ENCODE results near the gene KLHL11. TPM values are rescaled to one million over a fixed set of nuclear protein-coding genes. Genes with fewer than 3 reads are reported as not detected.
"Not testable (repeated sequence)": the region's sequence is repeated elsewhere in the genome, so short reads cannot be mapped to it uniquely, and the experiment has no call there.

The KLHL11 gene
- total and polyA plus RNA-seq, 2 experiments from 2014 or later: 8.7 to 25.5 TPM

DNA sequence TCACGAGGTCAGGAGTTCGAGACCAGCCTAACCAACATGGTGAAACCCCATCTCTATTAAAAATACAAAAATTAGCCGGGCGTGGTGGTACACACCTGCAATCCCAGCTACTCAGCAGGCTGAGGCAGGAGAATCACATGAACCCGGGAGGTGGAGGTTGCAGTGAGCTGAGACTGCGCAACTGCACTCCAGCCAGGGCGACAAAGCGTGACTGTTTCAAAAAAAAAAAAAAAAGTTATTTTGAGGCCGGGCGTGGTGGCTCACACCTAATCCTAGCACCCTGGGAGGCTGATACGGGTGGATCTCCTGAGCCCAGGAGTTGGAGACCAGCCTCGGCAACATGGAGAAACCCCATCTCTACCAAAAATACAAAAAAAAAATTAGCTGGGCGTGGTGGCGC is 13.8 kb downstream of the KLHL11 start:
- not testable (repeated sequence) for DNase-seq (ENCODE audit: low spot score); H3K4me3 Mint-ChIP-seq; H3K27ac Mint-ChIP-seq; H3K4me1 Mint-ChIP-seq; H3K4me3 ChIP-seq; H3F3A ChIP-seq (replicated peaks; ENCODE audit: low read depth); ATAC-seq; H3K9me2 ChIP-seq (ENCODE audit: insufficient read depth); H3K4me2 ChIP-seq; H3K9me3 Mint-ChIP-seq; H3K4me1 ChIP-seq (ENCODE audit: insufficient read depth); H3K27me3 ChIP-seq (ENCODE audit: insufficient read depth); H3K27ac ChIP-seq (ENCODE audit: low read depth); H3K27me3 Mint-ChIP-seq (ENCODE audit: insufficient read depth, low read depth, poor library complexity); H2AFZ ChIP-seq
- Histone ChIP-seq H4K20me1 (replicated peaks; ENCODE audit: insufficient read depth) (peaks cover 19% of the 10 kb centered on the region), H3K79me2 (replicated peaks; ENCODE audit: insufficient read depth) (peaks cover 65% of the 10 kb centered on the region), H3K36me3 (ENCODE audit: insufficient read depth) (peaks cover 11% of the 10 kb centered on the region)
- H3K36me3 Mint-ChIP-seq (ENCODE audit: low read depth): peaks cover 22% of the 10 kb centered on the region; the same call in 2 of the 3 replicates

DNA sequence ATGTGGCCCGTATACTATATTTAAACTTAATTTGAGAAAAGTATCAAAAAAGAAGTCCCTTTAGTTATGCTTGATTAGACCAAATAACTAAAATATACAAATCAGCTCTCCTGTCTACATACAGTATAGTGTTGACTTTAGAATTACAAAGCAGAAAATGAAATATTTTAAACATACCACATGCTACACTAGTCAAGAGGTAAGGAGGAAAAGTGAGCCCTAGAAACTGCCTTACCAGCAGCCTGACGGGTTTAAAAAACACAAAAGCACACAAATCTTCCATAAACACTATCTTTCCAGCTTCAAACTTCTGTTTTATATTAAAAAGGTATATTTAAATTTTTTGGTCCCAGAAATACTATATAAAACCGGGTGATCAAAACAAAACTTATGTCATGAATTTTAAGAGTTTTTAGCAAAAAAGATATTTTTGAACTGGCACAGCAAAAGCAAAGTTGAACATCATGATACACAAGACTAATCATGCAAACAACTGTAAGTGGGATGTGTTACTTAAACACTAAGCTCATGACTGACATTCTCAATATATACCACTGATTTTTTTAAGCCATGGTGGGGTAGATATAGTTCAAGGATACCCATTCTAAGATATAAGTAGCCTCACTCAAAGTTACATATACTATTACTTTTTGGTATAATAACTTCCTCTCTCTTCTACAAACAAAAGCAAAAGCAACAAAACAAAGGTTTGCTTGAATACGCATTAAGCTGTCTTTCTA is 15.8 kb downstream of the KLHL11 start:
- DNase-seq (ENCODE audit: low spot score) (no peak), ATAC-seq (no peak)
- no peaks in the 10 kb centered on the region for H3K4me1 ChIP-seq (ENCODE audit: insufficient read depth)
- H3K79me2 ChIP-seq (replicated peaks; ENCODE audit: insufficient read depth): peaks cover 54% of the 10 kb centered on the region
- no peaks in the 10 kb centered on the region for H3K4me1 Mint-ChIP-seq
- no peak overlapping the region for H3K27ac ChIP-seq (ENCODE audit: low read depth)
- peaks cover 17% of the 10 kb centered on the region for H4K20me1 ChIP-seq (replicated peaks; ENCODE audit: insufficient read depth)
- no peak overlapping the region for H2AFZ ChIP-seq
- no peak overlapping the region for H3K4me3 Mint-ChIP-seq
- no peaks in the 10 kb centered on the region for H3K27me3 ChIP-seq (ENCODE audit: insufficient read depth)
- H3K36me3 Mint-ChIP-seq (ENCODE audit: low read depth): peaks cover 14% of the 10 kb centered on the region; the same call in 2 of the 3 replicates
- 0 out of 2 replicates have a peak, but pooled peaks cover 5% of the 10 kb centered on the region for H3F3A ChIP-seq (replicated peaks; ENCODE audit: low read depth)
- H3K27ac Mint-ChIP-seq: no peak overlapping the region; the same call in 1 of the 2 replicates
- H3K9me3 Mint-ChIP-seq: no peaks in the 10 kb centered on the region
- no peak overlapping the region for H3K4me3 ChIP-seq
- H3K4me2 ChIP-seq: no peak overlapping the region
- H3K36me3 ChIP-seq (ENCODE audit: insufficient read depth): peaks cover 2% of the 10 kb centered on the region; the same call in 1 of the 2 replicates
- no peaks in the 10 kb centered on the region for H3K27me3 Mint-ChIP-seq (ENCODE audit: insufficient read depth, low read depth, poor library complexity)
- no peaks in the 10 kb centered on the region for H3K9me2 ChIP-seq (ENCODE audit: insufficient read depth)
- TF ChIP-seq CREB1 (CRISPR knock-in tag; IDR thresholded peaks at IDR 0.05; ENCODE audit: low read depth) (no peak), JUNB (IDR thresholded peaks at IDR 0.05; ENCODE audit: unreplicated experiment) (no peak), ZNF331 (CRISPR knock-in tag; IDR thresholded peaks at IDR 0.05; ENCODE audit: low read depth) (no peak), NANOG (IDR thresholded peaks at IDR 0.05; ENCODE audit: borderline replicate concordance) (no peak), EZH2phosphoT487 (IDR thresholded peaks at IDR 0.05; ENCODE audit: unreplicated experiment) (no peak), EZH2 (IDR thresholded peaks at IDR 0.05; ENCODE audit: low read depth, unreplicated experiment) (no peak), STAT1 (IDR thresholded peaks at IDR 0.05; ENCODE audit: unreplicated experiment) (no peak)
- TF ChIP-seq, protein P1, sequence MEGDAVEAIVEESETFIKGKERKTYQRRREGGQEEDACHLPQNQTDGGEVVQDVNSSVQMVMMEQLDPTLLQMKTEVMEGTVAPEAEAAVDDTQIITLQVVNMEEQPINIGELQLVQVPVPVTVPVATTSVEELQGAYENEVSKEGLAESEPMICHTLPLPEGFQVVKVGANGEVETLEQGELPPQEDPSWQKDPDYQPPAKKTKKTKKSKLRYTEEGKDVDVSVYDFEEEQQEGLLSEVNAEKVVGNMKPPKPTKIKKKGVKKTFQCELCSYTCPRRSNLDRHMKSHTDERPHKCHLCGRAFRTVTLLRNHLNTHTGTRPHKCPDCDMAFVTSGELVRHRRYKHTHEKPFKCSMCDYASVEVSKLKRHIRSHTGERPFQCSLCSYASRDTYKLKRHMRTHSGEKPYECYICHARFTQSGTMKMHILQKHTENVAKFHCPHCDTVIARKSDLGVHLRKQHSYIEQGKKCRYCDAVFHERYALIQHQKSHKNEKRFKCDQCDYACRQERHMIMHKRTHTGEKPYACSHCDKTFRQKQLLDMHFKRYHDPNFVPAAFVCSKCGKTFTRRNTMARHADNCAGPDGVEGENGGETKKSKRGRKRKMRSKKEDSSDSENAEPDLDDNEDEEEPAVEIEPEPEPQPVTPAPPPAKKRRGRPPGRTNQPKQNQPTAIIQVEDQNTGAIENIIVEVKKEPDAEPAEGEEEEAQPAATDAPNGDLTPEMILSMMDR (conservative IDR thresholded peaks at IDR 0.05; ENCODE audit: low read depth in 2 of 2): no peak
- TF ChIP-seq, protein P2, sequence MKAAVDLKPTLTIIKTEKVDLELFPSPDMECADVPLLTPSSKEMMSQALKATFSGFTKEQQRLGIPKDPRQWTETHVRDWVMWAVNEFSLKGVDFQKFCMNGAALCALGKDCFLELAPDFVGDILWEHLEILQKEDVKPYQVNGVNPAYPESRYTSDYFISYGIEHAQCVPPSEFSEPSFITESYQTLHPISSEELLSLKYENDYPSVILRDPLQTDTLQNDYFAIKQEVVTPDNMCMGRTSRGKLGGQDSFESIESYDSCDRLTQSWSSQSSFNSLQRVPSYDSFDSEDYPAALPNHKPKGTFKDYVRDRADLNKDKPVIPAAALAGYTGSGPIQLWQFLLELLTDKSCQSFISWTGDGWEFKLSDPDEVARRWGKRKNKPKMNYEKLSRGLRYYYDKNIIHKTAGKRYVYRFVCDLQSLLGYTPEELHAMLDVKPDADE (IDR thresholded peaks at IDR 0.05): no peak
- TF ChIP-seq, protein P3, sequence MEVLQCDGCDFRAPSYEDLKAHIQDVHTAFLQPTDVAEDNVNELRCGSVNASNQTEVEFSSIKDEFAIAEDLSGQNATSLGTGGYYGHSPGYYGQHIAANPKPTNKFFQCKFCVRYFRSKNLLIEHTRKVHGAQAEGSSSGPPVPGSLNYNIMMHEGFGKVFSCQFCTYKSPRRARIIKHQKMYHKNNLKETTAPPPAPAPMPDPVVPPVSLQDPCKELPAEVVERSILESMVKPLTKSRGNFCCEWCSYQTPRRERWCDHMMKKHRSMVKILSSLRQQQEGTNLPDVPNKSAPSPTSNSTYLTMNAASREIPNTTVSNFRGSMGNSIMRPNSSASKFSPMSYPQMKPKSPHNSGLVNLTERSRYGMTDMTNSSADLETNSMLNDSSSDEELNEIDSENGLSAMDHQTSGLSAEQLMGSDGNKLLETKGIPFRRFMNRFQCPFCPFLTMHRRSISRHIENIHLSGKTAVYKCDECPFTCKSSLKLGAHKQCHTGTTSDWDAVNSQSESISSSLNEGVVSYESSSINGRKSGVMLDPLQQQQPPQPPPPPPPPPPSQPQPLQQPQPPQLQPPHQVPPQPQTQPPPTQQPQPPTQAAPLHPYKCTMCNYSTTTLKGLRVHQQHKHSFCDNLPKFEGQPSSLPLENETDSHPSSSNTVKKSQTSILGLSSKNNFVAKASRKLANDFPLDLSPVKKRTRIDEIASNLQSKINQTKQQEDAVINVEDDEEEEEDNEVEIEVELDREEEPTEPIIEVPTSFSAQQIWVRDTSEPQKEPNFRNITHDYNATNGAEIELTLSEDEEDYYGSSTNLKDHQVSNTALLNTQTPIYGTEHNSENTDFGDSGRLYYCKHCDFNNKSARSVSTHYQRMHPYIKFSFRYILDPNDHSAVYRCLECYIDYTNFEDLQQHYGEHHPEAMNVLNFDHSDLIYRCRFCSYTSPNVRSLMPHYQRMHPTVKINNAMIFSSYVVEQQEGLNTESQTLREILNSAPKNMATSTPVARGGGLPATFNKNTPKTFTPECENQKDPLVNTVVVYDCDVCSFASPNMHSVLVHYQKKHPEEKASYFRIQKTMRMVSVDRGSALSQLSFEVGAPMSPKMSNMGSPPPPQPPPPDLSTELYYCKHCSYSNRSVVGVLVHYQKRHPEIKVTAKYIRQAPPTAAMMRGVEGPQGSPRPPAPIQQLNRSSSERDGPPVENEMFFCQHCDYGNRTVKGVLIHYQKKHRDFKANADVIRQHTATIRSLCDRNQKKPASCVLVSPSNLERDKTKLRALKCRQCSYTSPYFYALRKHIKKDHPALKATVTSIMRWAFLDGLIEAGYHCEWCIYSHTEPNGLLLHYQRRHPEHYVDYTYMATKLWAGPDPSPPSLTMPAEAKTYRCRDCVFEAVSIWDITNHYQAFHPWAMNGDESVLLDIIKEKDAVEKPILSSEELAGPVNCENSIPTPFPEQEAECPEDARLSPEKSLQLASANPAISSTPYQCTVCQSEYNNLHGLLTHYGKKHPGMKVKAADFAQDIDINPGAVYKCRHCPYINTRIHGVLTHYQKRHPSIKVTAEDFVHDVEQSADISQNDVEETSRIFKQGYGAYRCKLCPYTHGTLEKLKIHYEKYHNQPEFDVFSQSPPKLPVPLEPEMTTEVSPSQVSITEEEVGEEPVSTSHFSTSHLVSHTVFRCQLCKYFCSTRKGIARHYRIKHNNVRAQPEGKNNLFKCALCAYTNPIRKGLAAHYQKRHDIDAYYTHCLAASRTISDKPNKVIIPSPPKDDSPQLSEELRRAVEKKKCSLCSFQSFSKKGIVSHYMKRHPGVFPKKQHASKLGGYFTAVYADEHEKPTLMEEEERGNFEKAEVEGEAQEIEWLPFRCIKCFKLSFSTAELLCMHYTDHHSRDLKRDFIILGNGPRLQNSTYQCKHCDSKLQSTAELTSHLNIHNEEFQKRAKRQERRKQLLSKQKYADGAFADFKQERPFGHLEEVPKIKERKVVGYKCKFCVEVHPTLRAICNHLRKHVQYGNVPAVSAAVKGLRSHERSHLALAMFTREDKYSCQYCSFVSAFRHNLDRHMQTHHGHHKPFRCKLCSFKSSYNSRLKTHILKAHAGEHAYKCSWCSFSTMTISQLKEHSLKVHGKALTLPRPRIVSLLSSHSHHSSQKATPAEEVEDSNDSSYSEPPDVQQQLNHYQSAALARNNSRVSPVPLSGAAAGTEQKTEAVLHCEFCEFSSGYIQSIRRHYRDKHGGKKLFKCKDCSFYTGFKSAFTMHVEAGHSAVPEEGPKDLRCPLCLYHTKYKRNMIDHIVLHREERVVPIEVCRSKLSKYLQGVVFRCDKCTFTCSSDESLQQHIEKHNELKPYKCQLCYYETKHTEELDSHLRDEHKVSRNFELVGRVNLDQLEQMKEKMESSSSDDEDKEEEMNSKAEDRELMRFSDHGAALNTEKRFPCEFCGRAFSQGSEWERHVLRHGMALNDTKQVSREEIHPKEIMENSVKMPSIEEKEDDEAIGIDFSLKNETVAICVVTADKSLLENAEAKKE (CRISPR knock-in tag; IDR thresholded peaks at IDR 0.05): no peak
